ENCODE results near the gene IQSEC2. TPM values are rescaled to one million over a fixed set of nuclear protein-coding genes. Genes with fewer than 3 reads are reported as not detected.

The IQSEC2 gene
- 10 to 100 TPM in 1 of 2 donors, 1 to 10 TPM in 1; 7.6 to 11.6 TPM for polyA plus RNA-seq

- WGBS, 2 donors = 8 to 14% methylated on average over 9 of the region's 9 CpGs
- Histone ChIP-seq H3K4me3 (ENCODE audit: low read depth in 1 of 2, low read length in 2 of 2) (peak within 1 kb of the TSS; percentile 20 to 50), H3K36me3 (ENCODE audit: control insufficient read depth in 2 of 2, insufficient read depth in 2 of 2, low read length in 1 of 2) (no peaks in the 10 kb centered on the region), H3K27ac (ENCODE audit: low read depth in 2 of 2, low read length in 1 of 2) (peak within 1 kb of the TSS; percentile 49 to 53), H3K27me3 (ENCODE audit: control insufficient read depth in 1 of 2, insufficient read depth in 2 of 2, low read length in 2 of 2) (no peaks in the 10 kb centered on the region), H3K4me1 (ENCODE audit: control insufficient read depth in 2 of 2, insufficient read depth in 2 of 2, low read length in 1 of 2) (peaks cover 3 to 8% of the 10 kb centered on the region in 2 donors), H3K9me3 (ENCODE audit: control insufficient read depth in 2 of 2, insufficient read depth in 1 of 2, low read depth in 1 of 2, low read length in 1 of 2) (no peaks in the 10 kb centered on the region)
These were observed at the start of gene IQSEC2 for GRCh38 chrX:53281321-53281822. Gene IQSEC2 (minus strand): TSS chrX:53281584.

- no peaks in the 10 kb centered on the region for H3K27me3 ChIP-seq (ENCODE audit: control insufficient read depth in 1 of 2, insufficient read depth in 2 of 2, low read length in 2 of 2)
- no peak overlapping the region for H3K4me3 ChIP-seq (ENCODE audit: low read depth in 1 of 2, low read length in 2 of 2)
- H3K36me3 ChIP-seq (ENCODE audit: control insufficient read depth in 2 of 2, insufficient read depth in 2 of 2, low read length in 1 of 2) = no peaks in the 10 kb centered on the region
- H3K27ac ChIP-seq (ENCODE audit: low read depth in 2 of 2, low read length in 1 of 2) = no peak overlapping the region
- no peaks in the 10 kb centered on the region for H3K9me3 ChIP-seq (ENCODE audit: control insufficient read depth in 2 of 2, insufficient read depth in 1 of 2, low read depth in 1 of 2, low read length in 1 of 2)
- WGBS, 2 donors = 77% methylated on average over 10 of the region's 10 CpGs
- no peaks in the 10 kb centered on the region for H3K4me1 ChIP-seq (ENCODE audit: control insufficient read depth in 2 of 2, insufficient read depth in 2 of 2, low read length in 1 of 2)
These were observed 48.9 kb upstream of the IQSEC2 start for GRCh38 chrX:53330331-53330730.

GRCh38 chrX:53324803-53325202 is 43.4 kb upstream of the IQSEC2 start:
- 89 to 90% methylated on average over 1 of the region's 1 CpG for WGBS, 2 donors
- peaks cover 0 to 3% of the 10 kb centered on the region in 2 donors for H3K4me1 ChIP-seq (ENCODE audit: control insufficient read depth in 2 of 2, insufficient read depth in 2 of 2, low read length in 1 of 2)
- H3K27me3 ChIP-seq (ENCODE audit: control insufficient read depth in 1 of 2, insufficient read depth in 2 of 2, low read length in 2 of 2) = peaks cover 0 to 4% of the 10 kb centered on the region in 2 donors
- no peak overlapping the region for H3K27ac ChIP-seq (ENCODE audit: low read depth in 2 of 2, low read length in 1 of 2)
- no peaks in the 10 kb centered on the region for H3K9me3 ChIP-seq (ENCODE audit: control insufficient read depth in 2 of 2, insufficient read depth in 1 of 2, low read depth in 1 of 2, low read length in 1 of 2)
- no peaks in the 10 kb centered on the region for H3K36me3 ChIP-seq (ENCODE audit: control insufficient read depth in 2 of 2, insufficient read depth in 2 of 2, low read length in 1 of 2)
- H3K4me3 ChIP-seq (ENCODE audit: low read depth in 1 of 2, low read length in 2 of 2) = no peak overlapping the region

GRCh38 chrX:53324085-53324484 is 42.7 kb upstream of the IQSEC2 start:
- Histone ChIP-seq H3K4me1 (ENCODE audit: control insufficient read depth in 2 of 2, insufficient read depth in 2 of 2, low read length in 1 of 2) (peaks cover 3 to 7% of the 10 kb centered on the region in 2 donors), H3K4me3 (ENCODE audit: low read depth in 1 of 2, low read length in 2 of 2) (no peak overlapping the region), H3K27me3 (ENCODE audit: control insufficient read depth in 1 of 2, insufficient read depth in 2 of 2, low read length in 2 of 2) (peaks cover 0 to 4% of the 10 kb centered on the region in 2 donors), H3K27ac (ENCODE audit: low read depth in 2 of 2, low read length in 1 of 2) (no peak overlapping the region), H3K9me3 (ENCODE audit: control insufficient read depth in 2 of 2, insufficient read depth in 1 of 2, low read depth in 1 of 2, low read length in 1 of 2) (no peaks in the 10 kb centered on the region), H3K36me3 (ENCODE audit: control insufficient read depth in 2 of 2, insufficient read depth in 2 of 2, low read length in 1 of 2) (no peaks in the 10 kb centered on the region)
- 85 to 86% methylated on average over 2 of the region's 2 CpGs for WGBS, 2 donors

GRCh38 chrX:53323196-53323595 is 41.8 kb upstream of the IQSEC2 start:
- peaks cover 3 to 7% of the 10 kb centered on the region in 2 donors for H3K4me1 ChIP-seq (ENCODE audit: control insufficient read depth in 2 of 2, insufficient read depth in 2 of 2, low read length in 1 of 2)
- no peak overlapping the region for H3K27ac ChIP-seq (ENCODE audit: low read depth in 2 of 2, low read length in 1 of 2)
- peaks cover 0 to 4% of the 10 kb centered on the region in 2 donors for H3K27me3 ChIP-seq (ENCODE audit: control insufficient read depth in 1 of 2, insufficient read depth in 2 of 2, low read length in 2 of 2)
- H3K9me3 ChIP-seq (ENCODE audit: control insufficient read depth in 2 of 2, insufficient read depth in 1 of 2, low read depth in 1 of 2, low read length in 1 of 2) = no peaks in the 10 kb centered on the region
- WGBS, 2 donors = 49 to 57% methylated on average over 5 of the region's 5 CpGs
- no peak overlapping the region for H3K4me3 ChIP-seq (ENCODE audit: low read depth in 1 of 2, low read length in 2 of 2)
- H3K36me3 ChIP-seq (ENCODE audit: control insufficient read depth in 2 of 2, insufficient read depth in 2 of 2, low read length in 1 of 2) = no peaks in the 10 kb centered on the region

GRCh38 chrX:53321943-53322497 is 40.6 kb upstream of the IQSEC2 start:
- Histone ChIP-seq H3K27ac (ENCODE audit: low read depth in 2 of 2, low read length in 1 of 2) (no peak overlapping the region), H3K9me3 (ENCODE audit: control insufficient read depth in 2 of 2, insufficient read depth in 1 of 2, low read depth in 1 of 2, low read length in 1 of 2) (no peaks in the 10 kb centered on the region), H3K4me3 (ENCODE audit: low read depth in 1 of 2, low read length in 2 of 2) (no peak overlapping the region), H3K27me3 (ENCODE audit: control insufficient read depth in 1 of 2, insufficient read depth in 2 of 2, low read length in 2 of 2) (peaks cover 0 to 4% of the 10 kb centered on the region in 2 donors), H3K36me3 (ENCODE audit: control insufficient read depth in 2 of 2, insufficient read depth in 2 of 2, low read length in 1 of 2) (no peaks in the 10 kb centered on the region), H3K4me1 (ENCODE audit: control insufficient read depth in 2 of 2, insufficient read depth in 2 of 2, low read length in 1 of 2) (peaks cover 3 to 7% of the 10 kb centered on the region in 2 donors)
- 17 to 18% methylated on average over 6 of the region's 6 CpGs for WGBS, 2 donors

GRCh38 chrX:53321230-53321942 is 40.0 kb upstream of the IQSEC2 start:
- Histone ChIP-seq H3K4me1 (ENCODE audit: control insufficient read depth in 2 of 2, insufficient read depth in 2 of 2, low read length in 1 of 2) (peaks cover 3 to 7% of the 10 kb centered on the region in 2 donors), H3K4me3 (ENCODE audit: low read depth in 1 of 2, low read length in 2 of 2) (peak overlapping the region; percentile 52 to 64), H3K36me3 (ENCODE audit: control insufficient read depth in 2 of 2, insufficient read depth in 2 of 2, low read length in 1 of 2) (no peaks in the 10 kb centered on the region), H3K27ac (ENCODE audit: low read depth in 2 of 2, low read length in 1 of 2) (no peak overlapping the region), H3K9me3 (ENCODE audit: control insufficient read depth in 2 of 2, insufficient read depth in 1 of 2, low read depth in 1 of 2, low read length in 1 of 2) (no peaks in the 10 kb centered on the region), H3K27me3 (ENCODE audit: control insufficient read depth in 1 of 2, insufficient read depth in 2 of 2, low read length in 2 of 2) (peaks cover 0 to 4% of the 10 kb centered on the region in 2 donors)
- 1 to 4% methylated on average over 18 to 56 of the region's 56 CpGs for WGBS, 2 donors

- peaks cover 0 to 4% of the 10 kb centered on the region in 2 donors for H3K27me3 ChIP-seq (ENCODE audit: control insufficient read depth in 1 of 2, insufficient read depth in 2 of 2, low read length in 2 of 2)
- H3K27ac ChIP-seq (ENCODE audit: low read depth in 2 of 2, low read length in 1 of 2) = no peak overlapping the region
- H3K9me3 ChIP-seq (ENCODE audit: control insufficient read depth in 2 of 2, insufficient read depth in 1 of 2, low read depth in 1 of 2, low read length in 1 of 2) = no peaks in the 10 kb centered on the region
- peaks cover 3 to 7% of the 10 kb centered on the region in 2 donors for H3K4me1 ChIP-seq (ENCODE audit: control insufficient read depth in 2 of 2, insufficient read depth in 2 of 2, low read length in 1 of 2)
- 0 to 7% methylated on average over 73 to 74 of the region's 75 CpGs for WGBS, 2 donors
- peak overlapping the region; percentile 52 to 64 for H3K4me3 ChIP-seq (ENCODE audit: low read depth in 1 of 2, low read length in 2 of 2)
- no peaks in the 10 kb centered on the region for H3K36me3 ChIP-seq (ENCODE audit: control insufficient read depth in 2 of 2, insufficient read depth in 2 of 2, low read length in 1 of 2)
These were observed 39.3 kb upstream of the IQSEC2 start for GRCh38 chrX:53320543-53321229.

GRCh38 chrX:53319614-53320542 is 38.5 kb upstream of the IQSEC2 start:
- WGBS, 2 donors = 2 to 8% methylated on average over 27 to 32 of the region's 32 CpGs
- peak overlapping the region; percentile 52 to 64 for H3K4me3 ChIP-seq (ENCODE audit: low read depth in 1 of 2, low read length in 2 of 2)
- H3K27ac ChIP-seq (ENCODE audit: low read depth in 2 of 2, low read length in 1 of 2) = no peak overlapping the region
- no peaks in the 10 kb centered on the region for H3K9me3 ChIP-seq (ENCODE audit: control insufficient read depth in 2 of 2, insufficient read depth in 1 of 2, low read depth in 1 of 2, low read length in 1 of 2)
- H3K36me3 ChIP-seq (ENCODE audit: control insufficient read depth in 2 of 2, insufficient read depth in 2 of 2, low read length in 1 of 2) = no peaks in the 10 kb centered on the region
- peaks cover 3 to 7% of the 10 kb centered on the region in 2 donors for H3K4me1 ChIP-seq (ENCODE audit: control insufficient read depth in 2 of 2, insufficient read depth in 2 of 2, low read length in 1 of 2)
- H3K27me3 ChIP-seq (ENCODE audit: control insufficient read depth in 1 of 2, insufficient read depth in 2 of 2, low read length in 2 of 2) = peaks cover 0 to 4% of the 10 kb centered on the region in 2 donors
